ENCODE results near the gene FRS2. TPM values are rescaled to one million over a fixed set of nuclear protein-coding genes. Genes with fewer than 3 reads are reported as not detected.

The FRS2 gene
- total RNA-seq, 4 donors from 2014 or later, result 35.2 to 60.7 (median 48.6) TPM

- Histone ChIP-seq H3K27ac (no peak overlapping the region), H3K27me3 (no peaks in the 10 kb centered on the region), H3K4me3 (no peak overlapping the region), H3K36me3 (no peaks in the 10 kb centered on the region), H3K9me3 (no peaks in the 10 kb centered on the region), H3K4me1 (peaks cover 13% of the 10 kb centered on the region)
- no peak for DNase-seq (ENCODE audit: low spot score in 2 of 2)
- 72% methylated on average over 6 of the region's 6 CpGs for WGBS
- TF ChIP-seq EP300 (IDR thresholded peaks at IDR 0.05) (no peak), POLR2AphosphoS5 (IDR thresholded peaks at IDR 0.05) (no peak), POLR2A (IDR thresholded peaks at IDR 0.05) (no peak)
- TF ChIP-seq, protein P1, sequence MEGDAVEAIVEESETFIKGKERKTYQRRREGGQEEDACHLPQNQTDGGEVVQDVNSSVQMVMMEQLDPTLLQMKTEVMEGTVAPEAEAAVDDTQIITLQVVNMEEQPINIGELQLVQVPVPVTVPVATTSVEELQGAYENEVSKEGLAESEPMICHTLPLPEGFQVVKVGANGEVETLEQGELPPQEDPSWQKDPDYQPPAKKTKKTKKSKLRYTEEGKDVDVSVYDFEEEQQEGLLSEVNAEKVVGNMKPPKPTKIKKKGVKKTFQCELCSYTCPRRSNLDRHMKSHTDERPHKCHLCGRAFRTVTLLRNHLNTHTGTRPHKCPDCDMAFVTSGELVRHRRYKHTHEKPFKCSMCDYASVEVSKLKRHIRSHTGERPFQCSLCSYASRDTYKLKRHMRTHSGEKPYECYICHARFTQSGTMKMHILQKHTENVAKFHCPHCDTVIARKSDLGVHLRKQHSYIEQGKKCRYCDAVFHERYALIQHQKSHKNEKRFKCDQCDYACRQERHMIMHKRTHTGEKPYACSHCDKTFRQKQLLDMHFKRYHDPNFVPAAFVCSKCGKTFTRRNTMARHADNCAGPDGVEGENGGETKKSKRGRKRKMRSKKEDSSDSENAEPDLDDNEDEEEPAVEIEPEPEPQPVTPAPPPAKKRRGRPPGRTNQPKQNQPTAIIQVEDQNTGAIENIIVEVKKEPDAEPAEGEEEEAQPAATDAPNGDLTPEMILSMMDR (IDR thresholded peaks at IDR 0.05), result no peak
Measured at GRCh38 chr12:69555461-69555860, 85.3 kb downstream of the FRS2 start.

DNA sequence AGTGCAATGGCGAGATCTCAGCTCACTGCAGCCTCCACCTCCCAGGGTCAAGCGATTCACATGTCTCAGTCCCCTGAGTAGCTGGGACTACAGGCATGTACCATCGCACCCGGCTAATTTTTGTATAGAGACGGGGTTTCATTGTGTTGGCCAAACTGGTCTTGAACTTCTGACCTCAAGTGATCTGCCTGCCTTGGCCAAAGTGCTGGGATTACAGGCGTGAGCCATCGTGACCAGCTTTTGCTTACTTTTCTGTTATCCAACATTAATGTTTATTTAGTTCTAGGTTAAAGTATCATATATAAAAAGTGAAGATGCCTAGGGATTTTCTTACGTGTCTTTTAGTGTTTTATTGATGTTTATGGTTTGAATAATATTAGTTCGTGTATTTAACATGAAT is 86.2 kb downstream of the FRS2 start:
- 95% methylated on average over 9 of the region's 9 CpGs for WGBS
- Histone ChIP-seq H3K36me3 (no peaks in the 10 kb centered on the region), H3K27me3 (no peaks in the 10 kb centered on the region), H3K4me3 (no peak overlapping the region), H3K4me1 (peaks cover 13% of the 10 kb centered on the region), H3K27ac (no peak overlapping the region), H3K9me3 (no peaks in the 10 kb centered on the region)
- TF ChIP-seq POLR2AphosphoS5 (IDR thresholded peaks at IDR 0.05) (no peak), EP300 (IDR thresholded peaks at IDR 0.05) (no peak), POLR2A (IDR thresholded peaks at IDR 0.05) (no peak)
- TF ChIP-seq, protein P1 (IDR thresholded peaks at IDR 0.05), result no peak
- no peak for DNase-seq (ENCODE audit: low spot score in 2 of 2)

GRCh38 chr12:69563166-69563762 is 93.1 kb downstream of the FRS2 start:
- WGBS, result 91% methylated on average over 2 of the region's 2 CpGs
- no peak for DNase-seq (ENCODE audit: low spot score in 2 of 2)
- Histone ChIP-seq H3K4me3 (no peak overlapping the region), H3K4me1 (no peaks in the 10 kb centered on the region), H3K9me3 (no peaks in the 10 kb centered on the region), H3K27me3 (no peaks in the 10 kb centered on the region), H3K27ac (no peak overlapping the region), H3K36me3 (peaks cover 21% of the 10 kb centered on the region)
- TF ChIP-seq POLR2A (IDR thresholded peaks at IDR 0.05) (no peak), EP300 (IDR thresholded peaks at IDR 0.05) (no peak), POLR2AphosphoS5 (IDR thresholded peaks at IDR 0.05) (no peak)
- TF ChIP-seq, protein P1 (IDR thresholded peaks at IDR 0.05), result no peak

DNA sequence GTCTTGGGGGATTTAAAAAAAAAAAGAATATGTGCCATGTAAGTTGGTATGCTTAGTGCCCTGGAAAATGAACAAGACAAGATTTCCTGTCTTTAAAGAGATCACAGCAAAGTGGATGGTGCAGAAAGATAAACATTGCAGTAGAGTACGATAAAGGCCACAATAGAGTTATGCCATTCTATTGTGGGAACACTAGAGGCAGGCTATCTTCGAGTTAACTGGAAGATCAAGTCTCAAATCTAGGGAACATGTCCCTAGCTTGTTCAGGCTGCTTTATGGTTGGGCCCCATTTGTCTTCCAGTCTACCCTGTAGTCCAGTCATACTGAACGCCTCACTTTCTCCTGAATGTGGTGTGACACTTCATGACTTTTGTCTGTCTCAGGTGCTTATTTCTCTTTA is 96.4 kb downstream of the FRS2 start:
- Histone ChIP-seq H3K27me3 (no peaks in the 10 kb centered on the region), H3K4me3 (no peak overlapping the region), H3K9me3 (no peaks in the 10 kb centered on the region), H3K36me3 (peaks cover 31% of the 10 kb centered on the region), H3K27ac (no peak overlapping the region), H3K4me1 (no peaks in the 10 kb centered on the region)
- WGBS, result 80% methylated on average over 3 of the region's 3 CpGs
- TF ChIP-seq, protein P1 (IDR thresholded peaks at IDR 0.05), result no peak
- TF ChIP-seq POLR2A (IDR thresholded peaks at IDR 0.05), result no peak
- no peak for TF ChIP-seq POLR2AphosphoS5 (IDR thresholded peaks at IDR 0.05)
- TF ChIP-seq EP300 (IDR thresholded peaks at IDR 0.05), result no peak
- no peak for DNase-seq (ENCODE audit: low spot score in 2 of 2)

DNA sequence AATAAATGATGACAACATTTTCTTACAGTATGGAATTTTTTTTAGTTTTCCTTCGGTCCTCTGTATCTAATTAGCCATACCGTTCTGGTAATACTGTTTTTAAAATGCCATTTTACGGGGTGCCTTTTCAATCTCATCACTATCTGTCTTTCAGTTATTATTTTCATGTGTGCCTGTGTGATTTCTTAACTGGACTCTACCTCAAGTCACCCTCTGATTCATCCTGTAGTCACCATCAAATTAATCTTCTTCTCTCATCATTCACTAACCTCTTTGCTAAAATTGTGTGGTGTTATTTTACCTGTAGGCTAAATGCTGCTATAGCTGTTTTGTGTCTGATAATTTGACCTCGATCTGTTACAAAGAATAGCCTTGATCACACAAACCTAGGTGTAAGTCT is 99.0 kb downstream of the FRS2 start:
- Histone ChIP-seq H3K27me3 (no peaks in the 10 kb centered on the region), H3K4me3 (no peak overlapping the region), H3K36me3 (peaks cover 41% of the 10 kb centered on the region), H3K9me3 (no peaks in the 10 kb centered on the region), H3K27ac (no peak overlapping the region), H3K4me1 (no peaks in the 10 kb centered on the region)
- DNase-seq (ENCODE audit: low spot score in 2 of 2), result no peak
- WGBS, result 76% methylated on average over 4 of the region's 4 CpGs
- TF ChIP-seq EP300 (IDR thresholded peaks at IDR 0.05) (no peak), POLR2A (IDR thresholded peaks at IDR 0.05) (no peak), POLR2AphosphoS5 (IDR thresholded peaks at IDR 0.05) (no peak)
- TF ChIP-seq, protein P1 (IDR thresholded peaks at IDR 0.05), result no peak

Measured in suprapubic skin (tissue), 4 donors.